SH-SY5Y (cell line): ENCODE measurements around the gene TUBB4B.

ENCODE experiments used
- GATA2 ChIP-seq: IDR thresholded peaks from 2 replicates; pipeline ENCODE4 v1.6.1; 2011; ENCODE audit warnings: mild to moderate bottlenecking, low read depth, low read length
- GATA3 ChIP-seq: IDR thresholded peaks from 2 replicates; pipeline ENCODE4 v1.6.1; 2011; ENCODE audit warnings: low read depth, mild to moderate bottlenecking, low read length, moderate library complexity

TUBB4B gene

DNA sequence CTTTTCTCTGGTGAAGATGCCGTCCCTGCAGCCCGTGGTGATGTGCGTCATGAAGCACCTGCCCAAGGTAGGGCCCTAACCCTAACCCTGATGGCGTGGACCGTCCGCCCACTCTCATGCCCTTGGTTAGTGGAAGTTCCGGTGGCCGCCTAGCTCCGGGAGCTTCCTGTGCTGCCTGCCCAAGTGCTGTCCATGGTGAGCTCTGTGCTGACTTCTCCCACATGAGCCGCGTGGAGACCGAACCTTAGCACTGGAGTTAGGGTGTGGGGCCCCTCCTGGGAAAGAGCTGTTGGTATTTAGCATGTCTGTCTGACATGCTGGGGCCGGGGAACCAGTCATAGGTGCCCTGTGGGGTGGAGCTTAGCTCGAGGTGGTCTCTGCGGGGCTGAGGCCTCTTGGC lies 15.3 kb downstream of the TUBB4B start:
- no peak for TF ChIP-seq GATA2
- TF ChIP-seq GATA3 = no peak

DNA sequence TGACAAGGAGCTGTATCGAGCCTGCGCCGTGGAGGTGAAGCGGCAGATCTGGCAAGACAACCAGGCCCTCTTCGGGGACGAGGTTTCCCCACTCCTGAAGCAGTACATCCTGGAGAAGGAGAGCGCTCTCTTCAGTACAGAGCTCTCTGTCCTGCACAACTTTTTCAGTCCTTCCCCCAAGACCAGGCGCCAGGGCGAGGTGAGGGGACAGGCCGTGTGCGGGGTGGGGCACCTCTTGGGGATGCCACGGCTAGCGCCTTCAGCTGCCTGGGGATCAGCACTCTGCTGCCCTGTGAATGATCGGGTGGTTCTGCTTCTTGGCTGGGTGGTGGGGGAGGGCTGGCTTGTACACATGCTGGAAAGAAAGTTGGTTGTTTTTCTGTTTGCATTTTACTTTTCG lies 15.8 kb downstream of the TUBB4B start:
- TF ChIP-seq GATA2 = no peak

DNA sequence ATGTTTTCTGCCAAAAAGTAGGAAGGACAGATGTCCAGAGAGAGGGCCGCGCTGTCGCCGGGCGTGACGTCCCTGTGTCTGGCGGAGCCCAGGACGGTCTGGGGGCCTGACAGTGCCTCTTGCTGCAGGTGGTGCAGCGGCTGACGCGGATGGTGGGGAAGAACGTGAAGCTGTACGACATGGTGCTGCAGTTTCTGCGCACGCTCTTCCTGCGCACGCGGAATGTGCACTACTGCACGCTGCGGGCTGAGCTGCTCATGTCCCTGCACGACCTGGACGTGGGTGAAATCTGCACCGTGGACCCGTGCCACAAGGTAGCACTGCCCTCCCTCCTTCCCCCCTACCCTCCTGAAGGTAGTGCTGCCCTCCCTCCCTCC lies 21.8 kb downstream of the TUBB4B start:
- TF ChIP-seq GATA3 (no peak), GATA2 (no peak)

DNA sequence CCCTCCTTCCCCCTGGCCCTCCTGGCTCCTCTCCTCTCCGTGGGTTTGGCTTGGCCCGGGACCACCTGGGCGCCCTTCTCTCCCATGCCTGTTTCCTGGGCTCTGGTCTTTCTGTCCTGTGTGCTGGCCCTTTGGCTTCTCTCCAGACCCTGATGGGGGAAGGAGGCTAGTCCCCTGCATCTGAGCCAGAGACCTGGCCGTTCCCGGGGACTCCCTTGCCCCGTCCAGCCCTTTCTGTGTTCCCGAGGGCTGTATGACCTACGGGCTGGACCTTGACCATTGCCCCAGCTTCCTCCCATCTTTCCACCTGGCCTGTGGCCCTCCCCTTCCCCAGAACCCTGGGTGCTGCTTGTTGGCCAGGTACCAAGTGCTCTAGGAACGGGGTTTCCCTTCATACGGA lies 22.4 kb downstream of the TUBB4B start:
- TF ChIP-seq GATA2 (no peak), GATA3 (no peak)

DNA sequence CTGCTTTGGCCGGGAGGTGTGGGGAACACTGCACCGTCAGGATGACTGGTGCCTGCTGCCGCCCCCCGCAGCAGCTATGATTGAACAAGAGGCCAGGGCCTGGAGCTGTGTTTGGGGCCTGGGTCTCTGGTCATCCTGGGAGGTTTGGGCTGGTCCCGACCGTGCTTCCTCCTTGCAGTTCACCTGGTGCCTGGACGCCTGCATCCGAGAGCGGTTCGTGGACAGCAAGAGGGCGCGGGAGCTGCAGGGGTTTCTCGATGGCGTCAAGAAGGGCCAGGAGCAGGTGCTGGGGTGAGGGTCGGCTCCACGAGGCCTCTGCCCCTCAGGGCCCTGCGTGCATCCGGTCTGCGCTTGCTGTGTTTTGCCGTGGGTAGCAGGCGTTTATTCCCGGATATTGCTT lies 23.0 kb downstream of the TUBB4B start:
- TF ChIP-seq GATA3 (no peak), GATA2 (no peak)

DNA sequence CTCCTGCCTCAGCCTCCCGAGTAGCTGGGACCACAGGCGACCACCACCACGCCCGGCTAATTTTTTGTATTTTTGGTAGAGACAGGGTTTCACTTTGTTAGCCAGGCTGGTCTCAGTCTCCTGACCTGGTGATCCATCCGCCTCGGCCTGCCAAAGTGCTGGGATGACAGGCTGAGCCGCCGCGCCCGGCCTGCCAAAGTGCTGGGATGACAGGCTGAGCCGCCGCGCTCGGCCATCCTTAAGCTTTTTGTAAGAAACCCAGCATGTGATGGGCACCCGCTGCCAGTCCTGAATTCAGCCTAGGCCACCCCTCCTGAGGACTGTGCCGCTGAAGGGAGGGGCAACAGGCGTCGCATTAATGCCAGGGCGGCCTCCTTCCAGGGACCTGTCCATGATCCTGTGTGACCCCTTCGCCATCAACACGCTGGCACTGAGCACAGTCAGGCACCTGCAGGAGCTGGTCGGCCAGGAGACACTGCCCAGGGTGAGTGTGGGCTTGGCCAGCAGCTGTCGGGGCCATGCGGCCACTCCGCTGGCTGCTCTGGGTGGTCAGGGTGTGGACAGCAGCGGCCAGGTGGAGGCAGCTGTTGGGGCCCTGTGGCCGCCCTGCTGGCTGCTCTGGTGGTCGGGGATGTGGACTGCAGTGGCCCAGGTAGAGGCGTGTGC lies 24.5 kb downstream of the TUBB4B start:
- no peak for TF ChIP-seq GATA2
- no peak for TF ChIP-seq GATA3

DNA sequence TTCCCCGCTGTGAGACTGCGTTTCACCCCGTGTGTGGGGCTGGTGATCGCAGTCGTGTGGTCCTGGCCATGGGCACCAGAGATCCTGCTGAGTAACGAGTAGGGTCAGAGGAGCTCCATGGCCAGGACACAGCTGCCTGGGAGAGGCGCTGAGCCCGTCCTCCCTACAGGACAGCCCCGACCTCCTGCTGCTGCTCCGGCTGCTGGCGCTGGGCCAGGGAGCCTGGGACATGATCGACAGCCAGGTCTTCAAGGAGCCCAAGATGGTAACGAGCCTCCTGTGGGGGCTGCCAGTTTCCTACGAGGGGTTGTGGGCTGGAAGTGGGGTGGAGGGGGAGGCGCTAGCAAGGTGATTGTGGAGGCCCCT lies 25.1 kb downstream of the TUBB4B start:
- no peak for TF ChIP-seq GATA3
- TF ChIP-seq GATA2 = no peak

DNA sequence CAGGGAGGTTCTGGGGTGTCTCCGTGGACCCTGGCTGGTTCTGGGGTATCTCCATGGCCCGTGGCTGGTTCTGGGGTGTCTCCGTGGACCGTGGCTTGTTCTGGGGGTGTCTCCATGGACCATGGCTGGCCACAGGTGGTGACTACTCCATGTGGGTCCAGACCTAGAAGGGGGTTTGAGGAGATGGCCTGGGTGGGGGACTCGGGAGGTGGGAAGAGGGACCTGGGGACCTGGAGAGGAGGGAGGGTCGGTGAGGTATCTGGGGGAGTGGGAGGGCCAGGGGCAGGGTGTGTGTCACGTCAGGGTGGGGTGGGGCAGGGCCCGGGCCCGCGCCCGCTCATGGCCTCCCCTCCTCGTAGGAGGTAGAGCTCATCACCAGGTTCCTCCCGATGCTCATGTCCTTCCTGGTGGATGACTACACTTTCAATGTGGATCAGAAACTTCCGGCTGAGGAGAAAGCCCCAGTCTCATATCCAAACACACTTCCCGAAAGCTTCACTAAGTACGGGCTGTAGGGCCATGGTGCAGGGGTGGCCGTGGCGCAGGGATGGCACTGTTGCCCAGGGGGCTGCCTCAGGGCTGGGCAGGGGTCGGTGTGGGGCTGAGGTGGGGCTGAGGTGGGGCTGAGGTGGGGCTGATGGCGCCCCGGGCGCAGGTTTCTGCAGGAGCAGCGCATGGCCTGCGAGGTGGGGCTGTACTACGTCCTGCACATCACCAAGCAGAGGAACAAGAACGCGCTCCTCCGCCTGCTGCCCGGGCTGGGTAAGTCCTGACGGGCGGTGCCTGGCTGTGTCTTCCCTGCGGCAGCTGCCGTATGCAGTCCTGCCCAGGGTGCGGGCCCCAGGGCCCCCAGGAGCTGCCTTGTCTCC lies 25.7 kb downstream of the TUBB4B start:
- no peak for TF ChIP-seq GATA2
- no peak for TF ChIP-seq GATA3

DNA sequence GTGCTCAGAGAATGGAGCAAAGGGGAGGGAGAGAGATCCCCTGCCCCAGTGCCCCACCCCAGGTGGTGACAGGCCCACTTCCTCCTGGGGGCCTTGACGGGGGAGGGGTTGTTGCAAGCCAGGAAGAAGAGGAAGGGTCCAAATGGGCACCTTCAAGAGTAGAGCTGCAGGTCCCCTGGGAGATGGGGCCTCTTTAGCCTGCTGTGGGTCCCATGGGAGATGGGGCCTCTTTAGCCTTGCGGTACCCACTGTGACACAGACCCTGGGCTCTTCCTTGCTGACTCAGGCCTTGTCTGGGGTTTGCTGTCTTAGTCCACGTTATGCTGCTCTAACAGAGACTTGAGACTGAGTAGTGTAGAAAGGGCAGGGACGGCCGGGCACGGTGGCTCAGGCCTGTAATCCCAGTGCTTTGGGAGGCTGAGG lies 26.9 kb downstream of the TUBB4B start:
- TF ChIP-seq GATA2 = no peak
- TF ChIP-seq GATA3 = no peak

DNA sequence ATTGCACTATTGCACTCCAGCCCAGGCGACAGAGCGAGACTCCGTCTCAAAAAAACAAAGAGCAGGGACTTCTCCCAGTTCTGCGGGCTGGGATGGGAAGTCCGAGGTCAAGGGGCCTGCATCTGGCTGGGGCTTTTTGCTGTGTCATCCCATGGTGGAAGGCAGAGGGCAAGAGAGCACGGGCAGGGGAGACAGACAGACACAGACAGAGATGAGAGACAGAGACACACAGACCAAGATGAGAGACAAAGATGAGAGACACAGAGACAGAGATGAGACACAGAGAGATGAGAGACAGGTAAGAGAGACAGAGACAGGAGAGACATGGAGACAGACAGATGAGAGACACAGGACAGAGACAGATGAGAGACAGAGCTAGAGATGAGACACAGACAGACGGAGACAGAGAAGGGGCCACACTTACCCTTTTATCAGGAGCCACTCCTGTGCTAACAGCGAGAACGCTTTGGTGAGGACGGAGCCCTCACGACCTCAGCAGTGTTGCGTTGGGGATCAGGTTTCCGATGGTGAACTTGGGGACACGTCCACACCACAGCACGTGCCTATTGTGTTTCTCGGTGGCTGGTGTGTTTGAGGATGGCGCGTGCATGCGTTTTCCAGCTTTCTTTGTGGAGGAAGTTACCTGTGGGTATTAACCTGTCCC lies 27.6 kb downstream of the TUBB4B start:
- TF ChIP-seq GATA3 (no peak), GATA2 (no peak)

DNA sequence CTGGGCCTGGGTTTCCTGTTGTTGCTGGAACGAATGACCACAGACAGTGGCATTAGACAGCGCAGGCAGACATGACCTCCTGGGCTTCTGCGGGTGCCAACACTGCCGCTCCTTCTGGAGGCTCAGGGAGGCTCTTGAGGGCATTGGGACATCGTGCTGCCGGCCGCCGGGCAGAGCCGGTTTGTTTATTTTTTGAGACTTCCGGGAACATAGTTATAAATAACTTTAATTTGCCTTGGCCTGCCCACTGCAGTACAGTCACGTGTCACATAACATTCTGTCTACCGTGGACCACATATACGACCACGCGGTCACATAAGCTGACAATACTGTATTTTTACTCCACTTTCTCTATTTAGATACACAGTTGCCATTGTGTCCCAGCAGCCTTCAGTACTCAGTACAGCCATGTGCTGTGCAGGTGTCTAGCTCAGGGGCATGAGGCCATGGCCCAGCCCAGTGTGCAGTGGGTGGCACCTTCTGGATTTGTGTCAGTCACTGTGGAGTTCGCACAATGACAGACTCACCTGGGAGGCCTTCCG lies 28.2 kb downstream of the TUBB4B start:
- TF ChIP-seq GATA2 = no peak
- no peak for TF ChIP-seq GATA3

DNA sequence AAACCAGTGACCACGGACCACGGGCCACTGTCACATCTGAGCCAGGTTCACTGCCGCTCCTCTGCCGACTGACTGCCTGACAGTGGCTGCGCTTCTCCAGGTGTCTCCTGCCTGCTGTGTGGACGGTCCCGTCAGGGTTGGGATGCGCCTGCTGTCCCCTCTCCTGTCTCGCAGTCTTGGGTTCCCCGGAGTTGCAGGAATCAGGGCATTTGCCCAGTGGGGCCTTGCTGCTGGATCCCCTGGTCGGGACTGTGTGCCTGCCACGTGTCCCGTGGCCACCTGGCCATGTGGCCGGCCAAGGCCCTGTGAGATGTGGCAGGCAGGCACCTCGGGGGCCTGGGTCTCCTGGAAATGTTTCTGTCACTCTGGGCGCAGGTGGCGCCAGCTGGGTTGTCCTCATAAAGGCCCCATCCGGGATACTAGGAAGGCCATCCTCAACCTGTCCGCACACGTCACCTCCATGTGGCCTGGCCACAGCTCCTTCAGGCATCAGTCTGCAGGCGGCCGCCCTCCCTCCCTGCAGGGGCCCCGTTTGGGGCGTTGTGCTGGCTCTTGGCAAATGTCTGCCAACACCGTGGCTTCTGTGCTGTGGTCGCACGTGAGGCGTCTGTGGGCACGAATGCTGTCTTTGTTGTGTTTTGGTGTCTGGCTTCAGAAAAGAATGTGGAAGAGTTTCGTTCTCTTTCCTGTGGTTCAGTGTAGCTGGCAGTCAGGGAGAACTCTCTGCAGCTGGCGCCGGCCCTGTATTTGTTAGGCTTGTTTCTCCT lies 30.0 kb downstream of the TUBB4B start:
- TF ChIP-seq GATA3 (no peak), GATA2 (no peak)

DNA sequence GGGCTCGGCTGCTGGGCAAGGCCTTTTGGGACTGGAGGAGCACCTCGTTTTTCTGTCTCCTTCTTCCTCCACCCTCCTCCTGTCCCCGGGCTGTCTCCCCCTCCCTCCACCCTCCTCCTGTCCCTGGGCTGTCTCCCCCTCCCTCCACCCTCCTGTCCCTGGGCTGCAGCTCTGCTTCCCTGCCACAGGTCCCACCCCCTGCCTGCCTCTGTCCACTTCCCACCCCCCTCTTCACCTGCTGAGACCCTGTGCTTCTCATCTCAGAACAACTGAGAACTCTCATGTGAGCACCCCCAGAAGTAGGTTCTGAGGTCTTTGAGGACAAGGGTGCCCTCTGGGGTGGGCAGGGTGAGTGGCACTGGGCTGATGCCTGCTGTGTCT lies 30.6 kb downstream of the TUBB4B start:
- TF ChIP-seq GATA3 (no peak), GATA2 (no peak)

DNA sequence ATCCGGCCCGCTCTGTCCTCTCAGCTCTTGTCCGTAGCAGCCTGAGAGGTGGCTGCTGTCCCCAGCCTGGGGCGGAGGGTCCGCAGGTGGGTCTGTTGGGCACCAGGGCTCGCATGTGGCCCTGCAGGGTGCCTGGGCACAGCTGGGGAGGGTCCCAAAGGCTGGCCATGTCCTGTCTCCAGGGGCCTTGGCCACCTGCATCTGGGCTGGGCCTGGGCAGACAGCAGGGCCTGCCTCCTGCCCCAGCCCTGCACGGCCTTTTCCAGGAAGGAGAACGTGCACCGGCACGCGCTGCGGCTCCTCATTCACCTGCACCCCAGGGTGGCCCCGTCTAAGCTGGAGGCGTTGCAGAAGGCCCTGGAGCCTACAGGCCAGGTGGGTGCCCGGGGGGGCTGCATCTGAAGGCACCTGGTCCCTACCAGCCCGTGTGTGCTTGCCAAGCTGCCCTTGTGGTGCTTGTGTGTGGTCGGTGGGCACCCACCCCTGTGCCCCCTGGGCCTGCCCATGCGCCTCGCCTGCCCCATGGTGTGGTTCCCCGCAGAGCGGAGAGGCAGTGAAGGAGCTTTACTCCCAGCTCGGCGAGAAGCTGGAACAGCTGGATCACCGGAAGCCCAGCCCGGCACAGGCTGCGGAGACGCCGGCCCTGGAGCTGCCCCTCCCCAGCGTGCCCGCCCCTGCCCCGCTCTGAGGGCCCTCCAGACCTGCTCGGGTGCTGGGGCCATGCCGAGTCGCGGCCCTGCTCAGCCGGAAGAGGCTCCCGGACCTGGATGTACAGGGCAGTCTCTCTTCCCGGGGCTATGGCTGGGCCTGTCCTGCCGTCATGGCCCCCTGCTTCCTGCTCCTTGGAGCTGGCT lies 31.4 kb downstream of the TUBB4B start:
- TF ChIP-seq GATA2 (no peak), GATA3 (no peak)

DNA sequence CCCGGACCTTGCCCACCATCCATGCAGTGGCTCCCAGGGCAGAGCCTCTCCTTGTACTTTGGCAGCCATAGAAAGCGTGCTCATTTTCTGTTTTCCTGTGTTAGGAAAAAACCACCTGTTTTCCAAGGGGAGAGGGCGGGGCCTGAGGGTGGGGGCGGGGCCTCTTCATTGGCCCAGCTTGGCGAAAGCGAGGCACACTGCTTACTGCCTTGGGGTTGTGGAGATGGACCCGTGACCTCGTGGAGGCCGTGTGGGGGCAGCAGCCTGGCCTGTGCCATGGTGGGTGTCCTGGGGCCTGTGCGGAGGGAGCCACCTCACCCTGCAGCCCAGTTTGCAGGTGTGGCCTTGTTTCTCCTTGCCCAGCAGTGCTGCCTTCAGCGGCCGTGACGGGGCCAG lies 32.0 kb downstream of the TUBB4B start:
- TF ChIP-seq GATA3 (no peak), GATA2 (no peak)
